GM23338 (cell line): ENCODE data around the gene INPP4B. TPM values are rescaled to one million over a fixed set of nuclear protein-coding genes. Genes with fewer than 3 reads are reported as not detected.

ENCODE experiments used
- ATAC-seq: fragments of 200-7000 bp; cut with Tn5 transposase; 3 replicates; pipeline ENCODE4 v1.9.1; 2020
- DNase-seq: peaks from one replicate; pipeline ENCODE4 v3.0.0-alpha.2; 2015; ENCODE audit warnings: low spot score
- H2AFZ ChIP-seq: fragments of 200-600 bp; sonication (generic); 2 replicates; pipeline ENCODE4 v1.8.0; 2016; ENCODE audit warnings: antibody characterized with exemption, mild to moderate bottlenecking, moderate library complexity
- H3F3A ChIP-seq: fragments of 200-600 bp; sonication (generic); replicated peaks from 2 replicates; pipeline ENCODE4 v1.8.0; 2017; ENCODE audit warnings: antibody characterized with exemption, mixed run types, low read depth
- H3K27ac ChIP-seq: fragments of 200-600 bp; sonication (generic); 2 replicates; pipeline ENCODE4 v1.6.1; 2016; ENCODE audit warnings: low read depth
- H3K27me3 ChIP-seq: fragments of 200-600 bp; sonication (generic); 2 replicates; pipeline ENCODE4 v1.8.0; 2016; ENCODE audit warnings: mild to moderate bottlenecking, mixed run types, moderate library complexity; ENCODE audit not compliant: insufficient read depth
- H3K36me3 ChIP-seq: fragments of 200-600 bp; sonication (generic); 2 replicates; pipeline ENCODE4 v1.8.0; 2016; ENCODE audit warnings: mild to moderate bottlenecking; ENCODE audit not compliant: insufficient read depth
- H3K4me1 ChIP-seq: fragments of 200-600 bp; sonication (generic); 2 replicates; pipeline ENCODE4 v1.8.0; 2016; ENCODE audit warnings: mild to moderate bottlenecking, moderate library complexity; ENCODE audit not compliant: insufficient read depth
- H3K4me2 ChIP-seq: fragments of 200-600 bp; sonication (generic); 2 replicates; pipeline ENCODE4 v1.7.1; 2017; ENCODE audit warnings: mixed run types
- H3K4me3 ChIP-seq: fragments of 200-600 bp; sonication (generic); 2 replicates; pipeline ENCODE4 v1.6.1; 2016; ENCODE audit warnings: mixed run types
- H3K79me2 ChIP-seq: fragments of 200-600 bp; sonication (generic); replicated peaks from 2 replicates; pipeline ENCODE4 v1.8.0; 2017; ENCODE audit warnings: mild to moderate bottlenecking; ENCODE audit not compliant: insufficient read depth
- H3K9me2 ChIP-seq: fragments of 200-600 bp; sonication (generic); 2 replicates; pipeline ENCODE4 v1.8.0; 2017; ENCODE audit not compliant: insufficient read depth
- H4K20me1 ChIP-seq: fragments of 200-600 bp; sonication (generic); replicated peaks from 2 replicates; pipeline ENCODE4 v1.8.0; 2017; ENCODE audit warnings: mild to moderate bottlenecking; ENCODE audit not compliant: insufficient read depth
- H3K27ac Mint-ChIP-seq: 2 replicates; pipeline ENCODE4 v1.8.0; 2020; ENCODE audit warnings: inconsistent platforms, mild to moderate bottlenecking, moderate library complexity, mixed read lengths
- H3K27me3 Mint-ChIP-seq: 3 replicates; pipeline ENCODE4 v1.8.0; 2022; ENCODE audit warnings: low read depth, mild to moderate bottlenecking, moderate library complexity, mixed read lengths, inconsistent platforms; ENCODE audit not compliant: insufficient read depth, poor library complexity
- H3K36me3 Mint-ChIP-seq: 3 replicates; pipeline ENCODE4 v1.8.0; 2021; ENCODE audit warnings: low read depth, mild to moderate bottlenecking, inconsistent platforms, moderate library complexity, mixed read lengths
- H3K4me1 Mint-ChIP-seq: 3 replicates; pipeline ENCODE4 v1.8.0; 2020; ENCODE audit warnings: mild to moderate bottlenecking, inconsistent platforms, mixed read lengths
- H3K4me3 Mint-ChIP-seq: 3 replicates; pipeline ENCODE4 v1.8.0; 2021; ENCODE audit warnings: moderate library complexity, mild to moderate bottlenecking, inconsistent platforms, mixed read lengths
- H3K9me3 Mint-ChIP-seq: 3 replicates; pipeline ENCODE4 v1.8.0; 2020; ENCODE audit warnings: moderate library complexity, mild to moderate bottlenecking, inconsistent platforms, mixed read lengths
- CREB1 ChIP-seq: fragments of 250-450 bp; sonication (Bioruptor Pico); IDR thresholded peaks from 2 replicates; pipeline ENCODE4 v1.5.0; 2020; ENCODE audit warnings: low read depth, mild to moderate bottlenecking, moderate library complexity
- CTCF ChIP-seq, 2 experiments: fragments of 200-600 bp in 1 of 2; sonication (generic) in 1 of 2; conservative IDR thresholded peaks; 2 replicates each; pipeline versions ENCODE4 v1.5.1 to v1.6.1; 2016 to 2017; ENCODE audit warnings: antibody characterized with exemption in 2 of 2, low read depth in 2 of 2, mild to moderate bottlenecking in 2 of 2, moderate library complexity in 1 of 2
- ETS1 ChIP-seq: IDR thresholded peaks from 2 replicates; pipeline ENCODE4 v1.6.1; 2016; ENCODE audit warnings: antibody characterized with exemption
- EZH2 ChIP-seq: fragments of 200-600 bp; sonication (generic); IDR thresholded peaks from one replicate; pipeline ENCODE4 v1.8.0; 2017; ENCODE audit warnings: antibody characterized with exemption, mild to moderate bottlenecking, low read depth; ENCODE audit not compliant: unreplicated experiment
- EZH2phosphoT487 ChIP-seq: fragments of 200-600 bp; sonication (generic); IDR thresholded peaks from one replicate; pipeline ENCODE4 v1.8.1; 2018; ENCODE audit warnings: antibody characterized with exemption; ENCODE audit not compliant: unreplicated experiment
- JUNB ChIP-seq: IDR thresholded peaks from one replicate; pipeline ENCODE4 v1.6.1; 2016; ENCODE audit warnings: antibody characterized with exemption; ENCODE audit not compliant: unreplicated experiment
- POLR2AphosphoS5 ChIP-seq: IDR thresholded peaks from 2 replicates; pipeline ENCODE4 v1.6.1; 2016; ENCODE audit warnings: antibody characterized with exemption, low read depth
- STAT1 ChIP-seq: IDR thresholded peaks from one replicate; pipeline ENCODE4 v1.6.1; 2016; ENCODE audit warnings: antibody characterized with exemption; ENCODE audit not compliant: unreplicated experiment
- ZNF114 ChIP-seq: fragments of 250-450 bp; sonication (Bioruptor Pico); IDR thresholded peaks from 2 replicates; pipeline ENCODE4 v1.5.0; 2020; ENCODE audit warnings: mild to moderate bottlenecking, moderate library complexity
- ZNF331 ChIP-seq: fragments of 250-450 bp; sonication (Bioruptor Pico); IDR thresholded peaks from 2 replicates; pipeline ENCODE4 v1.5.0; 2020; ENCODE audit warnings: low read depth, mild to moderate bottlenecking, moderate library complexity
- polyA plus RNA-seq: library from polyadenylated mRNA; unstranded; fragments of >200 nt; fragmentation: Nextera tagmentation; extraction: Ambion mirVana; gene quantifications from 2 replicates; pipeline ENCODE4 v1.2.1, GENCODE V29; 2016
- total RNA-seq: library from RNA; depleted of rRNA; stranded (reverse); fragments of >200 nt; shearing (Covaris generic); gene quantifications from 2 replicates; pipeline ENCODE4 v1.2.3, GENCODE V29; 2014

The INPP4B gene
- total and polyA plus RNA-seq, 2 experiments from 2014 or later, result 0.11 to 0.14 TPM

- no peak for ATAC-seq
- no peak overlapping the region for H3K4me3 Mint-ChIP-seq
- H3K4me1 Mint-ChIP-seq, result no peaks in the 10 kb centered on the region
Measured at GRCh38 chr4:142596121-142596520, 250.0 kb downstream of the INPP4B start.

GRCh38 chr4:142595222-142595871 is 250.8 kb downstream of the INPP4B start:
- TF ChIP-seq CTCF (conservative IDR thresholded peaks at IDR 0.05; ENCODE audit: low read depth in 2 of 2) (no peak), POLR2AphosphoS5 (no peak), STAT1 (no peak)
- no peak overlapping the region for H3K4me3 Mint-ChIP-seq
- H3K36me3 Mint-ChIP-seq, result no peaks in the 10 kb centered on the region
- no peak overlapping the region for H3K4me3 ChIP-seq
- H3F3A ChIP-seq, result no peaks in the 10 kb centered on the region
- H2AFZ ChIP-seq, result no peak overlapping the region
- no peaks in the 10 kb centered on the region for H3K9me2 ChIP-seq
- H3K27ac Mint-ChIP-seq, result no peak overlapping the region
- H3K9me3 Mint-ChIP-seq, result no peaks in the 10 kb centered on the region
- H3K27ac ChIP-seq, result no peak overlapping the region
- ATAC-seq (no peak), DNase-seq (no peak)
- peaks cover 6% of the 10 kb centered on the region for H3K27me3 Mint-ChIP-seq
- H3K4me1 ChIP-seq, result no peaks in the 10 kb centered on the region
- no peaks in the 10 kb centered on the region for H3K27me3 ChIP-seq
- H3K4me1 Mint-ChIP-seq, result no peaks in the 10 kb centered on the region
- H3K79me2 ChIP-seq, result no peaks in the 10 kb centered on the region
- no peaks in the 10 kb centered on the region for H4K20me1 ChIP-seq
- no peaks in the 10 kb centered on the region for H3K36me3 ChIP-seq
- H3K4me2 ChIP-seq, result no peak overlapping the region

More at GRCh38 chr4:142596121-142596520, 250.0 kb downstream of the INPP4B start:
- no peak overlapping the region for H3K4me3 ChIP-seq
- H3K79me2 ChIP-seq, result no peaks in the 10 kb centered on the region
- no peak for DNase-seq
- no peak overlapping the region for H3K4me2 ChIP-seq
- H3K36me3 ChIP-seq, result no peaks in the 10 kb centered on the region
- H3F3A ChIP-seq, result no peaks in the 10 kb centered on the region
- no peak overlapping the region for H3K27ac ChIP-seq
- Mint-ChIP-seq H3K27ac (no peak overlapping the region), H3K9me3 (no peaks in the 10 kb centered on the region), H3K36me3 (no peaks in the 10 kb centered on the region), H3K27me3 (peaks cover 6% of the 10 kb centered on the region)
- H3K4me1 ChIP-seq, result no peaks in the 10 kb centered on the region
- no peaks in the 10 kb centered on the region for H3K9me2 ChIP-seq
- no peak overlapping the region for H2AFZ ChIP-seq
- TF ChIP-seq STAT1 (no peak), CREB1 (no peak), JUNB (no peak), POLR2AphosphoS5 (no peak), ETS1 (no peak), ZNF331 (no peak), EZH2 (no peak), EZH2phosphoT487 (no peak), ZNF114 (no peak)
- H4K20me1 ChIP-seq, result no peaks in the 10 kb centered on the region
- no peaks in the 10 kb centered on the region for H3K27me3 ChIP-seq
